GM23338 (cell line): ENCODE results near the gene MAGOHB. TPM values are rescaled to one million over a fixed set of nuclear protein-coding genes. Genes with fewer than 3 reads are reported as not detected.

ENCODE experiments used
- ATAC-seq: fragments of 200-7000 bp; cut with Tn5 transposase; 3 replicates; pipeline ENCODE4 v1.9.1; 2020
- DNase-seq: peaks from one replicate; pipeline ENCODE4 v3.0.0-alpha.2; 2015; ENCODE audit warnings: low spot score
- H2AFZ ChIP-seq: fragments of 200-600 bp; sonication (generic); 2 replicates; pipeline ENCODE4 v1.8.0; 2016; ENCODE audit warnings: antibody characterized with exemption, mild to moderate bottlenecking, moderate library complexity
- H3F3A ChIP-seq: fragments of 200-600 bp; sonication (generic); replicated peaks from 2 replicates; pipeline ENCODE4 v1.8.0; 2017; ENCODE audit warnings: antibody characterized with exemption, mixed run types, low read depth
- H3K27ac ChIP-seq: fragments of 200-600 bp; sonication (generic); 2 replicates; pipeline ENCODE4 v1.6.1; 2016; ENCODE audit warnings: low read depth
- H3K27me3 ChIP-seq: fragments of 200-600 bp; sonication (generic); 2 replicates; pipeline ENCODE4 v1.8.0; 2016; ENCODE audit warnings: mild to moderate bottlenecking, mixed run types, moderate library complexity; ENCODE audit not compliant: insufficient read depth
- H3K36me3 ChIP-seq: fragments of 200-600 bp; sonication (generic); 2 replicates; pipeline ENCODE4 v1.8.0; 2016; ENCODE audit warnings: mild to moderate bottlenecking; ENCODE audit not compliant: insufficient read depth
- H3K4me1 ChIP-seq: fragments of 200-600 bp; sonication (generic); 2 replicates; pipeline ENCODE4 v1.8.0; 2016; ENCODE audit warnings: mild to moderate bottlenecking, moderate library complexity; ENCODE audit not compliant: insufficient read depth
- H3K4me2 ChIP-seq: fragments of 200-600 bp; sonication (generic); 2 replicates; pipeline ENCODE4 v1.7.1; 2017; ENCODE audit warnings: mixed run types
- H3K4me3 ChIP-seq: fragments of 200-600 bp; sonication (generic); 2 replicates; pipeline ENCODE4 v1.6.1; 2016; ENCODE audit warnings: mixed run types
- H3K79me2 ChIP-seq: fragments of 200-600 bp; sonication (generic); replicated peaks from 2 replicates; pipeline ENCODE4 v1.8.0; 2017; ENCODE audit warnings: mild to moderate bottlenecking; ENCODE audit not compliant: insufficient read depth
- H3K9me2 ChIP-seq: fragments of 200-600 bp; sonication (generic); 2 replicates; pipeline ENCODE4 v1.8.0; 2017; ENCODE audit not compliant: insufficient read depth
- H4K20me1 ChIP-seq: fragments of 200-600 bp; sonication (generic); replicated peaks from 2 replicates; pipeline ENCODE4 v1.8.0; 2017; ENCODE audit warnings: mild to moderate bottlenecking; ENCODE audit not compliant: insufficient read depth
- H3K27ac Mint-ChIP-seq: 2 replicates; pipeline ENCODE4 v1.8.0; 2020; ENCODE audit warnings: inconsistent platforms, mild to moderate bottlenecking, moderate library complexity, mixed read lengths
- H3K27me3 Mint-ChIP-seq: 3 replicates; pipeline ENCODE4 v1.8.0; 2022; ENCODE audit warnings: low read depth, mild to moderate bottlenecking, moderate library complexity, mixed read lengths, inconsistent platforms; ENCODE audit not compliant: insufficient read depth, poor library complexity
- H3K36me3 Mint-ChIP-seq: 3 replicates; pipeline ENCODE4 v1.8.0; 2021; ENCODE audit warnings: low read depth, mild to moderate bottlenecking, inconsistent platforms, moderate library complexity, mixed read lengths
- H3K4me1 Mint-ChIP-seq: 3 replicates; pipeline ENCODE4 v1.8.0; 2020; ENCODE audit warnings: mild to moderate bottlenecking, inconsistent platforms, mixed read lengths
- H3K4me3 Mint-ChIP-seq: 3 replicates; pipeline ENCODE4 v1.8.0; 2021; ENCODE audit warnings: moderate library complexity, mild to moderate bottlenecking, inconsistent platforms, mixed read lengths
- H3K9me3 Mint-ChIP-seq: 3 replicates; pipeline ENCODE4 v1.8.0; 2020; ENCODE audit warnings: moderate library complexity, mild to moderate bottlenecking, inconsistent platforms, mixed read lengths
- CREB1 ChIP-seq: fragments of 250-450 bp; sonication (Bioruptor Pico); IDR thresholded peaks from 2 replicates; pipeline ENCODE4 v1.5.0; 2020; ENCODE audit warnings: low read depth, mild to moderate bottlenecking, moderate library complexity
- ETS1 ChIP-seq: IDR thresholded peaks from 2 replicates; pipeline ENCODE4 v1.6.1; 2016; ENCODE audit warnings: antibody characterized with exemption
- NANOG ChIP-seq: IDR thresholded peaks from 2 replicates; pipeline ENCODE4 v1.6.1; 2016; ENCODE audit warnings: antibody characterized with exemption, borderline replicate concordance
- STAT1 ChIP-seq: IDR thresholded peaks from one replicate; pipeline ENCODE4 v1.6.1; 2016; ENCODE audit warnings: antibody characterized with exemption; ENCODE audit not compliant: unreplicated experiment
- ZNF114 ChIP-seq: fragments of 250-450 bp; sonication (Bioruptor Pico); IDR thresholded peaks from 2 replicates; pipeline ENCODE4 v1.5.0; 2020; ENCODE audit warnings: mild to moderate bottlenecking, moderate library complexity
- ZNF331 ChIP-seq: fragments of 250-450 bp; sonication (Bioruptor Pico); IDR thresholded peaks from 2 replicates; pipeline ENCODE4 v1.5.0; 2020; ENCODE audit warnings: low read depth, mild to moderate bottlenecking, moderate library complexity
- polyA plus RNA-seq: library from polyadenylated mRNA; unstranded; fragments of >200 nt; fragmentation: Nextera tagmentation; extraction: Ambion mirVana; gene quantifications from 2 replicates; pipeline ENCODE4 v1.2.1, GENCODE V29; 2016
- total RNA-seq: library from RNA; depleted of rRNA; stranded (reverse); fragments of >200 nt; shearing (Covaris generic); gene quantifications from 2 replicates; pipeline ENCODE4 v1.2.3, GENCODE V29; 2014
- TF ChIP-seq, protein P1 (sequence below): IDR thresholded peaks from one replicate; pipeline ENCODE4 v1.6.1; 2018; ENCODE audit warnings: antibody characterized with exemption; ENCODE audit not compliant: unreplicated experiment
- TF ChIP-seq, protein P2 (sequence below), 2 experiments: fragments of 200-600 bp in 1 of 2; sonication (generic) in 1 of 2; conservative IDR thresholded peaks; 2 replicates each; pipeline versions ENCODE4 v1.5.1 to v1.6.1; 2016 to 2017; ENCODE audit warnings: antibody characterized with exemption in 2 of 2, low read depth in 2 of 2, mild to moderate bottlenecking in 2 of 2, moderate library complexity in 1 of 2
- TF ChIP-seq, protein P3 (sequence below): fragments of 250-450 bp; sonication (Bioruptor Pico); IDR thresholded peaks from 2 replicates; pipeline ENCODE4 v1.5.0; 2020; ENCODE audit warnings: mild to moderate bottlenecking, moderate library complexity

Gene MAGOHB
- total and polyA plus RNA-seq, 2 experiments from 2014 or later: 38.5 to 175 TPM

- no peak for TF ChIP-seq NANOG
- TF ChIP-seq, protein P1, sequence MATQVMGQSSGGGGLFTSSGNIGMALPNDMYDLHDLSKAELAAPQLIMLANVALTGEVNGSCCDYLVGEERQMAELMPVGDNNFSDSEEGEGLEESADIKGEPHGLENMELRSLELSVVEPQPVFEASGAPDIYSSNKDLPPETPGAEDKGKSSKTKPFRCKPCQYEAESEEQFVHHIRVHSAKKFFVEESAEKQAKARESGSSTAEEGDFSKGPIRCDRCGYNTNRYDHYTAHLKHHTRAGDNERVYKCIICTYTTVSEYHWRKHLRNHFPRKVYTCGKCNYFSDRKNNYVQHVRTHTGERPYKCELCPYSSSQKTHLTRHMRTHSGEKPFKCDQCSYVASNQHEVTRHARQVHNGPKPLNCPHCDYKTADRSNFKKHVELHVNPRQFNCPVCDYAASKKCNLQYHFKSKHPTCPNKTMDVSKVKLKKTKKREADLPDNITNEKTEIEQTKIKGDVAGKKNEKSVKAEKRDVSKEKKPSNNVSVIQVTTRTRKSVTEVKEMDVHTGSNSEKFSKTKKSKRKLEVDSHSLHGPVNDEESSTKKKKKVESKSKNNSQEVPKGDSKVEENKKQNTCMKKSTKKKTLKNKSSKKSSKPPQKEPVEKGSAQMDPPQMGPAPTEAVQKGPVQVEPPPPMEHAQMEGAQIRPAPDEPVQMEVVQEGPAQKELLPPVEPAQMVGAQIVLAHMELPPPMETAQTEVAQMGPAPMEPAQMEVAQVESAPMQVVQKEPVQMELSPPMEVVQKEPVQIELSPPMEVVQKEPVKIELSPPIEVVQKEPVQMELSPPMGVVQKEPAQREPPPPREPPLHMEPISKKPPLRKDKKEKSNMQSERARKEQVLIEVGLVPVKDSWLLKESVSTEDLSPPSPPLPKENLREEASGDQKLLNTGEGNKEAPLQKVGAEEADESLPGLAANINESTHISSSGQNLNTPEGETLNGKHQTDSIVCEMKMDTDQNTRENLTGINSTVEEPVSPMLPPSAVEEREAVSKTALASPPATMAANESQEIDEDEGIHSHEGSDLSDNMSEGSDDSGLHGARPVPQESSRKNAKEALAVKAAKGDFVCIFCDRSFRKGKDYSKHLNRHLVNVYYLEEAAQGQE: no peak
- TF ChIP-seq ZNF114: no peak
- TF ChIP-seq ZNF331 (CRISPR knock-in tag): no peak
- TF ChIP-seq ETS1: no peak
- TF ChIP-seq, protein P2, sequence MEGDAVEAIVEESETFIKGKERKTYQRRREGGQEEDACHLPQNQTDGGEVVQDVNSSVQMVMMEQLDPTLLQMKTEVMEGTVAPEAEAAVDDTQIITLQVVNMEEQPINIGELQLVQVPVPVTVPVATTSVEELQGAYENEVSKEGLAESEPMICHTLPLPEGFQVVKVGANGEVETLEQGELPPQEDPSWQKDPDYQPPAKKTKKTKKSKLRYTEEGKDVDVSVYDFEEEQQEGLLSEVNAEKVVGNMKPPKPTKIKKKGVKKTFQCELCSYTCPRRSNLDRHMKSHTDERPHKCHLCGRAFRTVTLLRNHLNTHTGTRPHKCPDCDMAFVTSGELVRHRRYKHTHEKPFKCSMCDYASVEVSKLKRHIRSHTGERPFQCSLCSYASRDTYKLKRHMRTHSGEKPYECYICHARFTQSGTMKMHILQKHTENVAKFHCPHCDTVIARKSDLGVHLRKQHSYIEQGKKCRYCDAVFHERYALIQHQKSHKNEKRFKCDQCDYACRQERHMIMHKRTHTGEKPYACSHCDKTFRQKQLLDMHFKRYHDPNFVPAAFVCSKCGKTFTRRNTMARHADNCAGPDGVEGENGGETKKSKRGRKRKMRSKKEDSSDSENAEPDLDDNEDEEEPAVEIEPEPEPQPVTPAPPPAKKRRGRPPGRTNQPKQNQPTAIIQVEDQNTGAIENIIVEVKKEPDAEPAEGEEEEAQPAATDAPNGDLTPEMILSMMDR (conservative IDR thresholded peaks at IDR 0.05; ENCODE audit: low read depth in 2 of 2): no peak
- no peak for TF ChIP-seq STAT1
- no peak for TF ChIP-seq CREB1 (CRISPR knock-in tag)
These were observed 5.1 kb upstream of the MAGOHB start (continued) for GRCh38 chr12:10618338-10618987.

- H2AFZ ChIP-seq: no peak overlapping the region
- no peaks in the 10 kb centered on the region for H3K36me3 ChIP-seq
- Mint-ChIP-seq H3K4me1 (peaks cover 2% of the 10 kb centered on the region; the same call in 2 of the 3 replicates), H3K9me3 (peaks cover 3% of the 10 kb centered on the region; the same call in 2 of the 3 replicates), H3K27me3 (peaks cover 5% of the 10 kb centered on the region), H3K36me3 (peaks cover 4% of the 10 kb centered on the region), H3K4me3 (no peak overlapping the region), H3K27ac (no peak overlapping the region)
- no peaks in the 10 kb centered on the region for H3K27me3 ChIP-seq
- no peaks in the 10 kb centered on the region for H3K9me2 ChIP-seq
- H3K27ac ChIP-seq: no peak overlapping the region
- no peak overlapping the region for H3K4me2 ChIP-seq
- no peaks in the 10 kb centered on the region for H3F3A ChIP-seq
- peaks cover 5% of the 10 kb centered on the region for H3K79me2 ChIP-seq
- DNase-seq: no peak
- H3K4me3 ChIP-seq: no peak overlapping the region
- no peaks in the 10 kb centered on the region for H4K20me1 ChIP-seq
- no peak for ATAC-seq
- H3K4me1 ChIP-seq: no peaks in the 10 kb centered on the region
- no peak for TF ChIP-seq ZNF331 (CRISPR knock-in tag)
- TF ChIP-seq, protein P3, sequence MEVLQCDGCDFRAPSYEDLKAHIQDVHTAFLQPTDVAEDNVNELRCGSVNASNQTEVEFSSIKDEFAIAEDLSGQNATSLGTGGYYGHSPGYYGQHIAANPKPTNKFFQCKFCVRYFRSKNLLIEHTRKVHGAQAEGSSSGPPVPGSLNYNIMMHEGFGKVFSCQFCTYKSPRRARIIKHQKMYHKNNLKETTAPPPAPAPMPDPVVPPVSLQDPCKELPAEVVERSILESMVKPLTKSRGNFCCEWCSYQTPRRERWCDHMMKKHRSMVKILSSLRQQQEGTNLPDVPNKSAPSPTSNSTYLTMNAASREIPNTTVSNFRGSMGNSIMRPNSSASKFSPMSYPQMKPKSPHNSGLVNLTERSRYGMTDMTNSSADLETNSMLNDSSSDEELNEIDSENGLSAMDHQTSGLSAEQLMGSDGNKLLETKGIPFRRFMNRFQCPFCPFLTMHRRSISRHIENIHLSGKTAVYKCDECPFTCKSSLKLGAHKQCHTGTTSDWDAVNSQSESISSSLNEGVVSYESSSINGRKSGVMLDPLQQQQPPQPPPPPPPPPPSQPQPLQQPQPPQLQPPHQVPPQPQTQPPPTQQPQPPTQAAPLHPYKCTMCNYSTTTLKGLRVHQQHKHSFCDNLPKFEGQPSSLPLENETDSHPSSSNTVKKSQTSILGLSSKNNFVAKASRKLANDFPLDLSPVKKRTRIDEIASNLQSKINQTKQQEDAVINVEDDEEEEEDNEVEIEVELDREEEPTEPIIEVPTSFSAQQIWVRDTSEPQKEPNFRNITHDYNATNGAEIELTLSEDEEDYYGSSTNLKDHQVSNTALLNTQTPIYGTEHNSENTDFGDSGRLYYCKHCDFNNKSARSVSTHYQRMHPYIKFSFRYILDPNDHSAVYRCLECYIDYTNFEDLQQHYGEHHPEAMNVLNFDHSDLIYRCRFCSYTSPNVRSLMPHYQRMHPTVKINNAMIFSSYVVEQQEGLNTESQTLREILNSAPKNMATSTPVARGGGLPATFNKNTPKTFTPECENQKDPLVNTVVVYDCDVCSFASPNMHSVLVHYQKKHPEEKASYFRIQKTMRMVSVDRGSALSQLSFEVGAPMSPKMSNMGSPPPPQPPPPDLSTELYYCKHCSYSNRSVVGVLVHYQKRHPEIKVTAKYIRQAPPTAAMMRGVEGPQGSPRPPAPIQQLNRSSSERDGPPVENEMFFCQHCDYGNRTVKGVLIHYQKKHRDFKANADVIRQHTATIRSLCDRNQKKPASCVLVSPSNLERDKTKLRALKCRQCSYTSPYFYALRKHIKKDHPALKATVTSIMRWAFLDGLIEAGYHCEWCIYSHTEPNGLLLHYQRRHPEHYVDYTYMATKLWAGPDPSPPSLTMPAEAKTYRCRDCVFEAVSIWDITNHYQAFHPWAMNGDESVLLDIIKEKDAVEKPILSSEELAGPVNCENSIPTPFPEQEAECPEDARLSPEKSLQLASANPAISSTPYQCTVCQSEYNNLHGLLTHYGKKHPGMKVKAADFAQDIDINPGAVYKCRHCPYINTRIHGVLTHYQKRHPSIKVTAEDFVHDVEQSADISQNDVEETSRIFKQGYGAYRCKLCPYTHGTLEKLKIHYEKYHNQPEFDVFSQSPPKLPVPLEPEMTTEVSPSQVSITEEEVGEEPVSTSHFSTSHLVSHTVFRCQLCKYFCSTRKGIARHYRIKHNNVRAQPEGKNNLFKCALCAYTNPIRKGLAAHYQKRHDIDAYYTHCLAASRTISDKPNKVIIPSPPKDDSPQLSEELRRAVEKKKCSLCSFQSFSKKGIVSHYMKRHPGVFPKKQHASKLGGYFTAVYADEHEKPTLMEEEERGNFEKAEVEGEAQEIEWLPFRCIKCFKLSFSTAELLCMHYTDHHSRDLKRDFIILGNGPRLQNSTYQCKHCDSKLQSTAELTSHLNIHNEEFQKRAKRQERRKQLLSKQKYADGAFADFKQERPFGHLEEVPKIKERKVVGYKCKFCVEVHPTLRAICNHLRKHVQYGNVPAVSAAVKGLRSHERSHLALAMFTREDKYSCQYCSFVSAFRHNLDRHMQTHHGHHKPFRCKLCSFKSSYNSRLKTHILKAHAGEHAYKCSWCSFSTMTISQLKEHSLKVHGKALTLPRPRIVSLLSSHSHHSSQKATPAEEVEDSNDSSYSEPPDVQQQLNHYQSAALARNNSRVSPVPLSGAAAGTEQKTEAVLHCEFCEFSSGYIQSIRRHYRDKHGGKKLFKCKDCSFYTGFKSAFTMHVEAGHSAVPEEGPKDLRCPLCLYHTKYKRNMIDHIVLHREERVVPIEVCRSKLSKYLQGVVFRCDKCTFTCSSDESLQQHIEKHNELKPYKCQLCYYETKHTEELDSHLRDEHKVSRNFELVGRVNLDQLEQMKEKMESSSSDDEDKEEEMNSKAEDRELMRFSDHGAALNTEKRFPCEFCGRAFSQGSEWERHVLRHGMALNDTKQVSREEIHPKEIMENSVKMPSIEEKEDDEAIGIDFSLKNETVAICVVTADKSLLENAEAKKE (CRISPR knock-in tag): no peak
- TF ChIP-seq, protein P2 (conservative IDR thresholded peaks at IDR 0.05; ENCODE audit: low read depth in 2 of 2): no peak
These were observed 4.5 kb upstream of the MAGOHB start for GRCh38 chr12:10617863-10618262.
